Lower leg skin (tissue), 3 donors: ENCODE measurements around the gene SPINT4.

Experiments
- POLR2A ChIP-seq, 2 donors: fragments of 450-650 bp; IDR thresholded peaks; one replicate each; pipeline ENCODE4 v1.6.1; 2016 to 2017; ENCODE audit warnings: antibody characterized with exemption in 2 of 2, mild to moderate bottlenecking in 1 of 2, moderate library complexity in 1 of 2
- TF ChIP-seq, protein P1 (sequence below), 3 donors: fragments of 450-650 bp; IDR thresholded peaks; one replicate each; pipeline ENCODE4 v1.5.1; 2016; ENCODE audit warnings: antibody characterized with exemption in 3 of 3, mild to moderate bottlenecking in 3 of 3, moderate library complexity in 2 of 3

DNA sequence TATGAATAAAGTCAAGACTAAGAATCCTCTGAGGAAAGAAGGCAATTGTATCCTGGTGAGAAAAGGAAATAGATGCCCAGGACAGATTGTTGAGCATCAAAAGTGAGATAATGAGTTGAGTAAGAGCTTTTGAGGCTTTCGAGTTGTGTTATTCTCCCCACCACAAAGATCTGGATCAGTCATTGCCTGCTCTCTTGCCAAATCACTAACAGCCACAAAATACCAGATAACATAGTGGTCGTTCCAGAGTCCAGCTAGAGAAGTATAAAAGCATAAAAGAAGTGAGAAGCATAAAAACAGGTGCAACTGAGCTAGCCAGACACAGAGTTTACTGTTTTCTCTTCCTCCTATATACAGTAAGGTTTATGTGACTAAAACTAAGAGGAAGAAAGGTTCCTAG, 4.9 kb downstream of the SPINT4 start:
- TF ChIP-seq, protein P1, sequence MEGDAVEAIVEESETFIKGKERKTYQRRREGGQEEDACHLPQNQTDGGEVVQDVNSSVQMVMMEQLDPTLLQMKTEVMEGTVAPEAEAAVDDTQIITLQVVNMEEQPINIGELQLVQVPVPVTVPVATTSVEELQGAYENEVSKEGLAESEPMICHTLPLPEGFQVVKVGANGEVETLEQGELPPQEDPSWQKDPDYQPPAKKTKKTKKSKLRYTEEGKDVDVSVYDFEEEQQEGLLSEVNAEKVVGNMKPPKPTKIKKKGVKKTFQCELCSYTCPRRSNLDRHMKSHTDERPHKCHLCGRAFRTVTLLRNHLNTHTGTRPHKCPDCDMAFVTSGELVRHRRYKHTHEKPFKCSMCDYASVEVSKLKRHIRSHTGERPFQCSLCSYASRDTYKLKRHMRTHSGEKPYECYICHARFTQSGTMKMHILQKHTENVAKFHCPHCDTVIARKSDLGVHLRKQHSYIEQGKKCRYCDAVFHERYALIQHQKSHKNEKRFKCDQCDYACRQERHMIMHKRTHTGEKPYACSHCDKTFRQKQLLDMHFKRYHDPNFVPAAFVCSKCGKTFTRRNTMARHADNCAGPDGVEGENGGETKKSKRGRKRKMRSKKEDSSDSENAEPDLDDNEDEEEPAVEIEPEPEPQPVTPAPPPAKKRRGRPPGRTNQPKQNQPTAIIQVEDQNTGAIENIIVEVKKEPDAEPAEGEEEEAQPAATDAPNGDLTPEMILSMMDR (IDR thresholded peaks at IDR 0.05): no peak
- no peak for TF ChIP-seq POLR2A (IDR thresholded peaks at IDR 0.05)
